GM23338 (cell line): ENCODE data around the gene RFWD3. TPM values are rescaled to one million over a fixed set of nuclear protein-coding genes. Genes with fewer than 3 reads are reported as not detected.

Source experiments
- ATAC-seq: fragments of 200-7000 bp; cut with Tn5 transposase; 3 replicates; pipeline ENCODE4 v1.9.1; 2020
- DNase-seq: peaks from one replicate; pipeline ENCODE4 v3.0.0-alpha.2; 2015; ENCODE audit warnings: low spot score
- H2AFZ ChIP-seq: fragments of 200-600 bp; sonication (generic); 2 replicates; pipeline ENCODE4 v1.8.0; 2016; ENCODE audit warnings: antibody characterized with exemption, mild to moderate bottlenecking, moderate library complexity
- H3F3A ChIP-seq: fragments of 200-600 bp; sonication (generic); replicated peaks from 2 replicates; pipeline ENCODE4 v1.8.0; 2017; ENCODE audit warnings: antibody characterized with exemption, mixed run types, low read depth
- H3K27ac ChIP-seq: fragments of 200-600 bp; sonication (generic); 2 replicates; pipeline ENCODE4 v1.6.1; 2016; ENCODE audit warnings: low read depth
- H3K27me3 ChIP-seq: fragments of 200-600 bp; sonication (generic); 2 replicates; pipeline ENCODE4 v1.8.0; 2016; ENCODE audit warnings: mild to moderate bottlenecking, mixed run types, moderate library complexity; ENCODE audit not compliant: insufficient read depth
- H3K36me3 ChIP-seq: fragments of 200-600 bp; sonication (generic); 2 replicates; pipeline ENCODE4 v1.8.0; 2016; ENCODE audit warnings: mild to moderate bottlenecking; ENCODE audit not compliant: insufficient read depth
- H3K4me1 ChIP-seq: fragments of 200-600 bp; sonication (generic); 2 replicates; pipeline ENCODE4 v1.8.0; 2016; ENCODE audit warnings: mild to moderate bottlenecking, moderate library complexity; ENCODE audit not compliant: insufficient read depth
- H3K4me2 ChIP-seq: fragments of 200-600 bp; sonication (generic); 2 replicates; pipeline ENCODE4 v1.7.1; 2017; ENCODE audit warnings: mixed run types
- H3K4me3 ChIP-seq: fragments of 200-600 bp; sonication (generic); 2 replicates; pipeline ENCODE4 v1.6.1; 2016; ENCODE audit warnings: mixed run types
- H3K79me2 ChIP-seq: fragments of 200-600 bp; sonication (generic); replicated peaks from 2 replicates; pipeline ENCODE4 v1.8.0; 2017; ENCODE audit warnings: mild to moderate bottlenecking; ENCODE audit not compliant: insufficient read depth
- H3K9me2 ChIP-seq: fragments of 200-600 bp; sonication (generic); 2 replicates; pipeline ENCODE4 v1.8.0; 2017; ENCODE audit not compliant: insufficient read depth
- H4K20me1 ChIP-seq: fragments of 200-600 bp; sonication (generic); replicated peaks from 2 replicates; pipeline ENCODE4 v1.8.0; 2017; ENCODE audit warnings: mild to moderate bottlenecking; ENCODE audit not compliant: insufficient read depth
- H3K27ac Mint-ChIP-seq: 2 replicates; pipeline ENCODE4 v1.8.0; 2020; ENCODE audit warnings: inconsistent platforms, mild to moderate bottlenecking, moderate library complexity, mixed read lengths
- H3K27me3 Mint-ChIP-seq: 3 replicates; pipeline ENCODE4 v1.8.0; 2022; ENCODE audit warnings: low read depth, mild to moderate bottlenecking, moderate library complexity, mixed read lengths, inconsistent platforms; ENCODE audit not compliant: insufficient read depth, poor library complexity
- H3K36me3 Mint-ChIP-seq: 3 replicates; pipeline ENCODE4 v1.8.0; 2021; ENCODE audit warnings: low read depth, mild to moderate bottlenecking, inconsistent platforms, moderate library complexity, mixed read lengths
- H3K4me1 Mint-ChIP-seq: 3 replicates; pipeline ENCODE4 v1.8.0; 2020; ENCODE audit warnings: mild to moderate bottlenecking, inconsistent platforms, mixed read lengths
- H3K4me3 Mint-ChIP-seq: 3 replicates; pipeline ENCODE4 v1.8.0; 2021; ENCODE audit warnings: moderate library complexity, mild to moderate bottlenecking, inconsistent platforms, mixed read lengths
- H3K9me3 Mint-ChIP-seq: 3 replicates; pipeline ENCODE4 v1.8.0; 2020; ENCODE audit warnings: moderate library complexity, mild to moderate bottlenecking, inconsistent platforms, mixed read lengths
- CREB1 ChIP-seq: fragments of 250-450 bp; sonication (Bioruptor Pico); IDR thresholded peaks from 2 replicates; pipeline ENCODE4 v1.5.0; 2020; ENCODE audit warnings: low read depth, mild to moderate bottlenecking, moderate library complexity
- EZH2 ChIP-seq: fragments of 200-600 bp; sonication (generic); IDR thresholded peaks from one replicate; pipeline ENCODE4 v1.8.0; 2017; ENCODE audit warnings: antibody characterized with exemption, mild to moderate bottlenecking, low read depth; ENCODE audit not compliant: unreplicated experiment
- EZH2phosphoT487 ChIP-seq: fragments of 200-600 bp; sonication (generic); IDR thresholded peaks from one replicate; pipeline ENCODE4 v1.8.1; 2018; ENCODE audit warnings: antibody characterized with exemption; ENCODE audit not compliant: unreplicated experiment
- JUNB ChIP-seq: IDR thresholded peaks from one replicate; pipeline ENCODE4 v1.6.1; 2016; ENCODE audit warnings: antibody characterized with exemption; ENCODE audit not compliant: unreplicated experiment
- NANOG ChIP-seq: IDR thresholded peaks from 2 replicates; pipeline ENCODE4 v1.6.1; 2016; ENCODE audit warnings: antibody characterized with exemption, borderline replicate concordance
- STAT1 ChIP-seq: IDR thresholded peaks from one replicate; pipeline ENCODE4 v1.6.1; 2016; ENCODE audit warnings: antibody characterized with exemption; ENCODE audit not compliant: unreplicated experiment
- ZNF114 ChIP-seq: fragments of 250-450 bp; sonication (Bioruptor Pico); IDR thresholded peaks from 2 replicates; pipeline ENCODE4 v1.5.0; 2020; ENCODE audit warnings: mild to moderate bottlenecking, moderate library complexity
- ZNF331 ChIP-seq: fragments of 250-450 bp; sonication (Bioruptor Pico); IDR thresholded peaks from 2 replicates; pipeline ENCODE4 v1.5.0; 2020; ENCODE audit warnings: low read depth, mild to moderate bottlenecking, moderate library complexity
- polyA plus RNA-seq: library from polyadenylated mRNA; unstranded; fragments of >200 nt; fragmentation: Nextera tagmentation; extraction: Ambion mirVana; gene quantifications from 2 replicates; pipeline ENCODE4 v1.2.1, GENCODE V29; 2016
- total RNA-seq: library from RNA; depleted of rRNA; stranded (reverse); fragments of >200 nt; shearing (Covaris generic); gene quantifications from 2 replicates; pipeline ENCODE4 v1.2.3, GENCODE V29; 2014
- TF ChIP-seq, protein P1 (sequence below): fragments of 250-450 bp; sonication (Bioruptor Pico); IDR thresholded peaks from 2 replicates; pipeline ENCODE4 v1.5.0; 2020; ENCODE audit warnings: mild to moderate bottlenecking, moderate library complexity
- TF ChIP-seq, protein P2 (sequence below), 2 experiments: fragments of 200-600 bp in 1 of 2; sonication (generic) in 1 of 2; conservative IDR thresholded peaks; 2 replicates each; pipeline versions ENCODE4 v1.5.1 to v1.6.1; 2016 to 2017; ENCODE audit warnings: antibody characterized with exemption in 2 of 2, low read depth in 2 of 2, mild to moderate bottlenecking in 2 of 2, moderate library complexity in 1 of 2
- TF ChIP-seq, protein P3 (sequence below): IDR thresholded peaks from one replicate; pipeline ENCODE4 v1.6.1; 2018; ENCODE audit warnings: antibody characterized with exemption; ENCODE audit not compliant: unreplicated experiment
- TF ChIP-seq, protein P4 (sequence below): IDR thresholded peaks from 2 replicates; pipeline ENCODE4 v1.6.1; 2016; ENCODE audit warnings: antibody characterized with exemption

The RFWD3 gene
- total and polyA plus RNA-seq, 2 experiments from 2014 or later: 27.6 to 113 TPM

DNA sequence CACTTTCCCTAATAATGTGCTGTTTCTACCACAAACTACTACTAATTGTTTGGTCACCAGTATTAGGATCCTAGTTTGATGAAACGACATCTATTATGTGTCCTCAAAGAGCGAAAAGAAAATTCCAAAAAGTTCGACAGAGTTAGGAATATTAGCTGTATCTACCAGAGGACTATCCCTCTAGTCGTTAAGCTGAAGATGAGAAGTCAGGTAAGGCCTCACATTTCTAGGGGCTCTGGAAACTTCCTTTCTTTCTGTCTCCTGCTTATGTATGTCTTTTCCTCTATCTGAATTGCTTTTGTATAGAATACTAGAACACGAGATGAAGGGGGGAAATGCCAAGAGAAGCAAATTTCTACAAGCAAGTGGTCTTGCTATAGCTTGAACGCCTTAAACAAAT is 61.3 kb downstream of the RFWD3 start (continued):
- TF ChIP-seq, protein P1, sequence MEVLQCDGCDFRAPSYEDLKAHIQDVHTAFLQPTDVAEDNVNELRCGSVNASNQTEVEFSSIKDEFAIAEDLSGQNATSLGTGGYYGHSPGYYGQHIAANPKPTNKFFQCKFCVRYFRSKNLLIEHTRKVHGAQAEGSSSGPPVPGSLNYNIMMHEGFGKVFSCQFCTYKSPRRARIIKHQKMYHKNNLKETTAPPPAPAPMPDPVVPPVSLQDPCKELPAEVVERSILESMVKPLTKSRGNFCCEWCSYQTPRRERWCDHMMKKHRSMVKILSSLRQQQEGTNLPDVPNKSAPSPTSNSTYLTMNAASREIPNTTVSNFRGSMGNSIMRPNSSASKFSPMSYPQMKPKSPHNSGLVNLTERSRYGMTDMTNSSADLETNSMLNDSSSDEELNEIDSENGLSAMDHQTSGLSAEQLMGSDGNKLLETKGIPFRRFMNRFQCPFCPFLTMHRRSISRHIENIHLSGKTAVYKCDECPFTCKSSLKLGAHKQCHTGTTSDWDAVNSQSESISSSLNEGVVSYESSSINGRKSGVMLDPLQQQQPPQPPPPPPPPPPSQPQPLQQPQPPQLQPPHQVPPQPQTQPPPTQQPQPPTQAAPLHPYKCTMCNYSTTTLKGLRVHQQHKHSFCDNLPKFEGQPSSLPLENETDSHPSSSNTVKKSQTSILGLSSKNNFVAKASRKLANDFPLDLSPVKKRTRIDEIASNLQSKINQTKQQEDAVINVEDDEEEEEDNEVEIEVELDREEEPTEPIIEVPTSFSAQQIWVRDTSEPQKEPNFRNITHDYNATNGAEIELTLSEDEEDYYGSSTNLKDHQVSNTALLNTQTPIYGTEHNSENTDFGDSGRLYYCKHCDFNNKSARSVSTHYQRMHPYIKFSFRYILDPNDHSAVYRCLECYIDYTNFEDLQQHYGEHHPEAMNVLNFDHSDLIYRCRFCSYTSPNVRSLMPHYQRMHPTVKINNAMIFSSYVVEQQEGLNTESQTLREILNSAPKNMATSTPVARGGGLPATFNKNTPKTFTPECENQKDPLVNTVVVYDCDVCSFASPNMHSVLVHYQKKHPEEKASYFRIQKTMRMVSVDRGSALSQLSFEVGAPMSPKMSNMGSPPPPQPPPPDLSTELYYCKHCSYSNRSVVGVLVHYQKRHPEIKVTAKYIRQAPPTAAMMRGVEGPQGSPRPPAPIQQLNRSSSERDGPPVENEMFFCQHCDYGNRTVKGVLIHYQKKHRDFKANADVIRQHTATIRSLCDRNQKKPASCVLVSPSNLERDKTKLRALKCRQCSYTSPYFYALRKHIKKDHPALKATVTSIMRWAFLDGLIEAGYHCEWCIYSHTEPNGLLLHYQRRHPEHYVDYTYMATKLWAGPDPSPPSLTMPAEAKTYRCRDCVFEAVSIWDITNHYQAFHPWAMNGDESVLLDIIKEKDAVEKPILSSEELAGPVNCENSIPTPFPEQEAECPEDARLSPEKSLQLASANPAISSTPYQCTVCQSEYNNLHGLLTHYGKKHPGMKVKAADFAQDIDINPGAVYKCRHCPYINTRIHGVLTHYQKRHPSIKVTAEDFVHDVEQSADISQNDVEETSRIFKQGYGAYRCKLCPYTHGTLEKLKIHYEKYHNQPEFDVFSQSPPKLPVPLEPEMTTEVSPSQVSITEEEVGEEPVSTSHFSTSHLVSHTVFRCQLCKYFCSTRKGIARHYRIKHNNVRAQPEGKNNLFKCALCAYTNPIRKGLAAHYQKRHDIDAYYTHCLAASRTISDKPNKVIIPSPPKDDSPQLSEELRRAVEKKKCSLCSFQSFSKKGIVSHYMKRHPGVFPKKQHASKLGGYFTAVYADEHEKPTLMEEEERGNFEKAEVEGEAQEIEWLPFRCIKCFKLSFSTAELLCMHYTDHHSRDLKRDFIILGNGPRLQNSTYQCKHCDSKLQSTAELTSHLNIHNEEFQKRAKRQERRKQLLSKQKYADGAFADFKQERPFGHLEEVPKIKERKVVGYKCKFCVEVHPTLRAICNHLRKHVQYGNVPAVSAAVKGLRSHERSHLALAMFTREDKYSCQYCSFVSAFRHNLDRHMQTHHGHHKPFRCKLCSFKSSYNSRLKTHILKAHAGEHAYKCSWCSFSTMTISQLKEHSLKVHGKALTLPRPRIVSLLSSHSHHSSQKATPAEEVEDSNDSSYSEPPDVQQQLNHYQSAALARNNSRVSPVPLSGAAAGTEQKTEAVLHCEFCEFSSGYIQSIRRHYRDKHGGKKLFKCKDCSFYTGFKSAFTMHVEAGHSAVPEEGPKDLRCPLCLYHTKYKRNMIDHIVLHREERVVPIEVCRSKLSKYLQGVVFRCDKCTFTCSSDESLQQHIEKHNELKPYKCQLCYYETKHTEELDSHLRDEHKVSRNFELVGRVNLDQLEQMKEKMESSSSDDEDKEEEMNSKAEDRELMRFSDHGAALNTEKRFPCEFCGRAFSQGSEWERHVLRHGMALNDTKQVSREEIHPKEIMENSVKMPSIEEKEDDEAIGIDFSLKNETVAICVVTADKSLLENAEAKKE: no peak
- TF ChIP-seq, protein P2, sequence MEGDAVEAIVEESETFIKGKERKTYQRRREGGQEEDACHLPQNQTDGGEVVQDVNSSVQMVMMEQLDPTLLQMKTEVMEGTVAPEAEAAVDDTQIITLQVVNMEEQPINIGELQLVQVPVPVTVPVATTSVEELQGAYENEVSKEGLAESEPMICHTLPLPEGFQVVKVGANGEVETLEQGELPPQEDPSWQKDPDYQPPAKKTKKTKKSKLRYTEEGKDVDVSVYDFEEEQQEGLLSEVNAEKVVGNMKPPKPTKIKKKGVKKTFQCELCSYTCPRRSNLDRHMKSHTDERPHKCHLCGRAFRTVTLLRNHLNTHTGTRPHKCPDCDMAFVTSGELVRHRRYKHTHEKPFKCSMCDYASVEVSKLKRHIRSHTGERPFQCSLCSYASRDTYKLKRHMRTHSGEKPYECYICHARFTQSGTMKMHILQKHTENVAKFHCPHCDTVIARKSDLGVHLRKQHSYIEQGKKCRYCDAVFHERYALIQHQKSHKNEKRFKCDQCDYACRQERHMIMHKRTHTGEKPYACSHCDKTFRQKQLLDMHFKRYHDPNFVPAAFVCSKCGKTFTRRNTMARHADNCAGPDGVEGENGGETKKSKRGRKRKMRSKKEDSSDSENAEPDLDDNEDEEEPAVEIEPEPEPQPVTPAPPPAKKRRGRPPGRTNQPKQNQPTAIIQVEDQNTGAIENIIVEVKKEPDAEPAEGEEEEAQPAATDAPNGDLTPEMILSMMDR (conservative IDR thresholded peaks at IDR 0.05; ENCODE audit: low read depth in 2 of 2): no peak
- no peak for TF ChIP-seq ZNF114 (CRISPR knock-in tag)

DNA sequence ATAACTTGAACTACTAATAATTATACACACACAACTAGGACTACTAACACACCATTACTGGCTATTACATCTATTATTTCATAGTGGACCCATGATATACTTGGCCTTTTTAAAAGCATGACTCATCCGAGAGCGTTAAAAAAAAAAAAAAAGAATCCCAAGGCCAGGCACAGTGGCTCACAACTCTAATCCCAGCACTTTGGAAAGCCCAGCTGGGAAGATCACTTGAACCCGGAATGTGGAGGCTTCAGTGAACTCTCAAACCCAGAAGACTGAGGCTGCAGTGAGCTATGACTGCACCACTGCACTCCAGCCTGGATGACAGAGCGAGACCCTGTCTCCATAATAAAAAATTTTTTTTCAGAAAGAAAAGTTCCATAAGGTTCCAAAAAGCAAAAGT is 62.8 kb downstream of the RFWD3 start:
- Mint-ChIP-seq H3K27ac (0 out of 2 replicates have a peak overlapping the region, but pooled peaks have one; percentile 9), H3K4me1 (peaks cover 35% of the 10 kb centered on the region), H3K4me3 (peak overlapping the region; percentile 29; the same call in 2 of the 3 replicates), H3K27me3 (peaks cover 9% of the 10 kb centered on the region), H3K9me3 (no peaks in the 10 kb centered on the region), H3K36me3 (peaks cover 4% of the 10 kb centered on the region; the same call in 2 of the 3 replicates)
- Histone ChIP-seq H2AFZ (no peak overlapping the region), H3F3A (no peaks in the 10 kb centered on the region), H3K79me2 (peaks cover 79% of the 10 kb centered on the region), H3K4me1 (peaks cover 33% of the 10 kb centered on the region), H3K4me3 (peak overlapping the region; percentile 91; the same call in 1 of the 2 replicates), H3K4me2 (0 out of 2 replicates have a peak overlapping the region, but pooled peaks have one; percentile 97), H3K9me2 (no peaks in the 10 kb centered on the region), H3K27me3 (no peaks in the 10 kb centered on the region), H4K20me1 (peaks cover 65% of the 10 kb centered on the region), H3K36me3 (no peaks in the 10 kb centered on the region), H3K27ac (no peak overlapping the region)
- ATAC-seq (no peak), DNase-seq (no peak)
- no peak for TF ChIP-seq NANOG
- TF ChIP-seq ZNF331: no peak
- no peak for TF ChIP-seq EZH2phosphoT487
- no peak for TF ChIP-seq ZNF114 (CRISPR knock-in tag)
- TF ChIP-seq, protein P3, sequence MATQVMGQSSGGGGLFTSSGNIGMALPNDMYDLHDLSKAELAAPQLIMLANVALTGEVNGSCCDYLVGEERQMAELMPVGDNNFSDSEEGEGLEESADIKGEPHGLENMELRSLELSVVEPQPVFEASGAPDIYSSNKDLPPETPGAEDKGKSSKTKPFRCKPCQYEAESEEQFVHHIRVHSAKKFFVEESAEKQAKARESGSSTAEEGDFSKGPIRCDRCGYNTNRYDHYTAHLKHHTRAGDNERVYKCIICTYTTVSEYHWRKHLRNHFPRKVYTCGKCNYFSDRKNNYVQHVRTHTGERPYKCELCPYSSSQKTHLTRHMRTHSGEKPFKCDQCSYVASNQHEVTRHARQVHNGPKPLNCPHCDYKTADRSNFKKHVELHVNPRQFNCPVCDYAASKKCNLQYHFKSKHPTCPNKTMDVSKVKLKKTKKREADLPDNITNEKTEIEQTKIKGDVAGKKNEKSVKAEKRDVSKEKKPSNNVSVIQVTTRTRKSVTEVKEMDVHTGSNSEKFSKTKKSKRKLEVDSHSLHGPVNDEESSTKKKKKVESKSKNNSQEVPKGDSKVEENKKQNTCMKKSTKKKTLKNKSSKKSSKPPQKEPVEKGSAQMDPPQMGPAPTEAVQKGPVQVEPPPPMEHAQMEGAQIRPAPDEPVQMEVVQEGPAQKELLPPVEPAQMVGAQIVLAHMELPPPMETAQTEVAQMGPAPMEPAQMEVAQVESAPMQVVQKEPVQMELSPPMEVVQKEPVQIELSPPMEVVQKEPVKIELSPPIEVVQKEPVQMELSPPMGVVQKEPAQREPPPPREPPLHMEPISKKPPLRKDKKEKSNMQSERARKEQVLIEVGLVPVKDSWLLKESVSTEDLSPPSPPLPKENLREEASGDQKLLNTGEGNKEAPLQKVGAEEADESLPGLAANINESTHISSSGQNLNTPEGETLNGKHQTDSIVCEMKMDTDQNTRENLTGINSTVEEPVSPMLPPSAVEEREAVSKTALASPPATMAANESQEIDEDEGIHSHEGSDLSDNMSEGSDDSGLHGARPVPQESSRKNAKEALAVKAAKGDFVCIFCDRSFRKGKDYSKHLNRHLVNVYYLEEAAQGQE: no peak
- no peak for TF ChIP-seq STAT1
- TF ChIP-seq, protein P4, sequence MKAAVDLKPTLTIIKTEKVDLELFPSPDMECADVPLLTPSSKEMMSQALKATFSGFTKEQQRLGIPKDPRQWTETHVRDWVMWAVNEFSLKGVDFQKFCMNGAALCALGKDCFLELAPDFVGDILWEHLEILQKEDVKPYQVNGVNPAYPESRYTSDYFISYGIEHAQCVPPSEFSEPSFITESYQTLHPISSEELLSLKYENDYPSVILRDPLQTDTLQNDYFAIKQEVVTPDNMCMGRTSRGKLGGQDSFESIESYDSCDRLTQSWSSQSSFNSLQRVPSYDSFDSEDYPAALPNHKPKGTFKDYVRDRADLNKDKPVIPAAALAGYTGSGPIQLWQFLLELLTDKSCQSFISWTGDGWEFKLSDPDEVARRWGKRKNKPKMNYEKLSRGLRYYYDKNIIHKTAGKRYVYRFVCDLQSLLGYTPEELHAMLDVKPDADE: no peak
- TF ChIP-seq EZH2: no peak
- TF ChIP-seq JUNB: no peak
- no peak for TF ChIP-seq CREB1 (CRISPR knock-in tag)
